HEK293T (cell line): Measurements from ENCODE around the gene CMTM1.

Experiments used
- CTBP1 ChIP-seq: fragments of 450-650 bp; IDR thresholded peaks from 2 replicates; pipeline ENCODE4 v1.6.1; 2016; ENCODE audit warnings: borderline replicate concordance
- FOXK2 ChIP-seq: fragments of 450-650 bp; IDR thresholded peaks from 2 replicates; pipeline ENCODE4 v1.6.1; 2016; ENCODE audit warnings: mild to moderate bottlenecking
- SP1 ChIP-seq: fragments of 450-650 bp; IDR thresholded peaks from 2 replicates; pipeline ENCODE4 v1.6.1; 2017

DNA sequence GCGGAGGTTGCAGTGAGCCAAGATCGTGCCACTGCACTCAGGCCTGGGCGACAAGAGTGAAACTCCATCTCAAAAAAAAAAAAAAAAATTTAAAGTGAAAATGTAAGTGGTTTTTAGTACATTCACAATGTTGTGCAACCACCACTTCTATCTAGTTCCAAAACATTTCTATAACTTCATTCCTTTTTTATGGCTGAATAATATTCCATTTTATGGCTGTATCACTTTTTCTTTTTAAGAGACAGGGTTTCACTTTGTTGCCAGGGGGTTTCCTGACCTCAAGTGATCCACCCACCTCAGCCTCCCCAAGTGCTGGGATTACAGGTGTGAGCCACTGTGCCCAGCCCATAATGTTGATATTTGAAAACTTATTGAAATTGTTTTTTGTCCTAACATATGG is 26.6 kb downstream of the CMTM1 start:
- TF ChIP-seq FOXK2 (no peak), CTBP1 (no peak), SP1 (no peak)
